GM18858 (cell line): ENCODE results near the gene SPECC1.
"Not testable (repeated sequence)": the region's sequence is repeated elsewhere in the genome, so short reads cannot be mapped to it uniquely, and the experiment has no call there.

Experiments used
- ATAC-seq: cut with Tn5 transposase; IDR thresholded peaks from one replicate; pipeline ENCODE4 v1.9.1; 2021; ENCODE audit not compliant: unreplicated experiment

SPECC1 gene

GRCh38 chr17:20066253-20066652 lies 57.1 kb downstream of the SPECC1 start:
- no peak for ATAC-seq

- ATAC-seq = no peak
These were observed 58.6 kb downstream of the SPECC1 start for GRCh38 chr17:20067711-20068110.

GRCh38 chr17:20068445-20068844 lies 59.3 kb downstream of the SPECC1 start:
- ATAC-seq = no peak

- no peak for ATAC-seq
These were observed 62.9 kb downstream of the SPECC1 start for GRCh38 chr17:20071824-20072691.

GRCh38 chr17:20072692-20072992 lies 63.5 kb downstream of the SPECC1 start:
- ATAC-seq = no peak

GRCh38 chr17:20073055-20073979 lies 64.2 kb downstream of the SPECC1 start:
- no peak for ATAC-seq

GRCh38 chr17:20074001-20074400 lies 64.8 kb downstream of the SPECC1 start:
- no peak for ATAC-seq

- ATAC-seq = no peak
These were observed 65.3 kb downstream of the SPECC1 start for GRCh38 chr17:20074489-20074888.

- ATAC-seq = not testable (repeated sequence)
These were observed 67.0 kb downstream of the SPECC1 start for GRCh38 chr17:20076137-20076536.

GRCh38 chr17:20077978-20078685 lies 69.0 kb downstream of the SPECC1 start:
- no peak for ATAC-seq

- no peak for ATAC-seq
These were observed 71.4 kb downstream of the SPECC1 start for GRCh38 chr17:20080513-20080912.

GRCh38 chr17:20083156-20083859 lies 74.1 kb downstream of the SPECC1 start:
- no peak for ATAC-seq

GRCh38 chr17:20084621-20085282 lies 75.6 kb downstream of the SPECC1 start:
- no peak for ATAC-seq

- ATAC-seq = no peak
These were observed 76.2 kb downstream of the SPECC1 start for GRCh38 chr17:20085283-20085845.

GRCh38 chr17:20086416-20087076 lies 77.4 kb downstream of the SPECC1 start:
- ATAC-seq = no peak

GRCh38 chr17:20087538-20088250 lies 78.5 kb downstream of the SPECC1 start:
- ATAC-seq = no peak

GRCh38 chr17:20089756-20090547 lies 80.8 kb downstream of the SPECC1 start:
- ATAC-seq = no peak
